ENCODE data around the gene CDH4. TPM values are rescaled to one million over a fixed set of nuclear protein-coding genes. Genes with fewer than 3 reads are reported as not detected.

CDH4 gene
- polyA plus RNA-seq, 4 donors, result 1.1 to 8.1 (median 6.9) TPM

DNA sequence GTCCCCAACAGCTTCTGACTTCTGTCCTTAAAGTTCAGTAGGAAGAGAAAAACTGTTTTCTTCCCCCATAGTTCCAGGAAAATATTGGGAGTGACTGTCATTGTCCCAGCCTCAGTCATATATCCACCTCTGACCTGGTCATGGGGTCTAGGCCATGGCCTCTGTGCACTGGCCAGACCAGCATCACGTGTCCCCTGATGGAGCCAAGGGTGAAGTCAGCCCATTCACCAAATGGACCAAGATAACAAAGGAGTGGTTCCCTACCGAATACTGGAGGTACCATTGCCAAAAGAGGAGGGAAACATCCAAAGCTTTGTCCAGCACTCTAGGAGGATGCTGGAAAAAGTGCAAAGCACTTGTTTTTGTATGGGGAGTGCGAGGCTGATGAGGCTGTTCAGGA, 418.2 kb downstream of the CDH4 start:
- no peak for DNase-seq (ENCODE audit: low read depth in 4 of 4, low spot score in 3 of 4)

DNA sequence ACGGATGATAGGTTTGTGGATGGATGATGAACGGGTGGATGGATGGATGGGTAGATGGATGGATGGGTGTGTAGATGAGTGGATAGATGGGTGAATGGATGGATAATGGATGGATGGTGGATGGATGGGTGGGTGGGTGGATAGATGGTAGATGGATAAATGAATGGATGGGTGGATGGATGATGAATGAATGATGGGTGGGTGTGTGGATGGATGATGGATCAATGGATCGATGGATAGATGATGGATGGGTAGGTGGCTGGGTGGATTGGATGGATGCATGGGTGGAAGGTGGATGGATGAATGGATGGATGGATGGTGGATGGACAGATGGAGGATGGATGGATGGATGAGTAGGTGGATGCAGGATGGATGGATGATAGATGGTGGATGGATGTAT, 419.5 kb downstream of the CDH4 start:
- no peak for DNase-seq (ENCODE audit: low read depth in 4 of 4, low spot score in 3 of 4)

GRCh38 chr20:61673152-61673847, 421.2 kb downstream of the CDH4 start:
- DNase-seq (ENCODE audit: low read depth in 4 of 4, low spot score in 3 of 4), result no peak

- no peak for DNase-seq (ENCODE audit: low read depth in 4 of 4, low spot score in 3 of 4)
Measured at GRCh38 chr20:61674121-61674520, 422.1 kb downstream of the CDH4 start.

- no peak for DNase-seq (ENCODE audit: low read depth in 4 of 4, low spot score in 3 of 4)
Measured at GRCh38 chr20:61674688-61675087, 422.6 kb downstream of the CDH4 start.

- no peak for DNase-seq (ENCODE audit: low read depth in 4 of 4, low spot score in 3 of 4)
Measured at GRCh38 chr20:61677928-61678327, 425.9 kb downstream of the CDH4 start.

GRCh38 chr20:61678437-61678836, 426.4 kb downstream of the CDH4 start:
- no peak for DNase-seq (ENCODE audit: low read depth in 4 of 4, low spot score in 3 of 4)

GRCh38 chr20:61679473-61679872, 427.4 kb downstream of the CDH4 start:
- no peak for DNase-seq (ENCODE audit: low read depth in 4 of 4, low spot score in 3 of 4)

GRCh38 chr20:61680096-61680495, 428.0 kb downstream of the CDH4 start:
- DNase-seq (ENCODE audit: low read depth in 4 of 4, low spot score in 3 of 4), result no peak

GRCh38 chr20:61682114-61682995, 430.3 kb downstream of the CDH4 start:
- no peak for DNase-seq (ENCODE audit: low read depth in 4 of 4, low spot score in 3 of 4)

- DNase-seq (ENCODE audit: low read depth in 4 of 4, low spot score in 3 of 4), result no peak
Measured at GRCh38 chr20:61682996-61683681, 431.1 kb downstream of the CDH4 start.

GRCh38 chr20:61683721-61684120, 431.7 kb downstream of the CDH4 start:
- DNase-seq (ENCODE audit: low read depth in 4 of 4, low spot score in 3 of 4), result no peak

- no peak for DNase-seq (ENCODE audit: low read depth in 4 of 4, low spot score in 3 of 4)
Measured at GRCh38 chr20:61684136-61684535, 432.1 kb downstream of the CDH4 start.

DNA sequence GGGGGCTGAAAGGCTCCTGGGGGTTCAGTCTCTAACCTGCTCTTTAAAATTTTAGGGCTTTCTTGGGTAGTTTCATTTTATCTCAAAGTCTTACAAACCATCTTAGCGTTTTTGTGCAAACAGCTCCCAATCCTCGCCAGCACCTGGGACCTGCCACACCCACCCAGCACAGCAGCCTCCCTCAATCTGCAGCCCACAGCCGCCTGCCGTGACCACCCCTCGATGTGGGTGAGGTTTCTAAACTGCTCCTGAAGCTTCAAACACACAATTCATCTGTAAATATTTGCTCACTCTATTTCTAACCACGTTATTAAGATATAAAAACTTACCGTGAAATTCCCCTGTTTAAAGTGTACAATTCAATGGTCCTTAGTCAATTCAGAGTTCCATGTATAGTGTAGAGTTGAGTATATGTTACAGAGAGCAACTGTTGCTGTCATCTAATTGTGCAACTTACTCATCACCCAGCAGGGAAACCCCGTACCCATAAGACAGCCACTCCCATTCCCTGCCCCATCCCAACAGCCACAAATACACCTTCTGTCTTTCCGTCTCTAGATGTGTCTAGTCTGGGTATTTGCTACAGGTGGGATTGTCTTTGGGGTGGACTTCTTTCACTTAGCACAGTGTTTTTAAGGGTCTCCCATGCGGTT, 432.6 kb downstream of the CDH4 start:
- no peak for DNase-seq (ENCODE audit: low read depth in 4 of 4, low spot score in 3 of 4)

- no peak for DNase-seq (ENCODE audit: low read depth in 4 of 4, low spot score in 3 of 4)
Measured at GRCh38 chr20:61685462-61685861, 433.4 kb downstream of the CDH4 start.

GRCh38 chr20:61686051-61686936, 434.2 kb downstream of the CDH4 start:
- DNase-seq (ENCODE audit: low read depth in 4 of 4, low spot score in 3 of 4), result no peak

GRCh38 chr20:61688411-61688810, 436.4 kb downstream of the CDH4 start:
- DNase-seq (ENCODE audit: low read depth in 4 of 4, low spot score in 3 of 4), result no peak

DNA sequence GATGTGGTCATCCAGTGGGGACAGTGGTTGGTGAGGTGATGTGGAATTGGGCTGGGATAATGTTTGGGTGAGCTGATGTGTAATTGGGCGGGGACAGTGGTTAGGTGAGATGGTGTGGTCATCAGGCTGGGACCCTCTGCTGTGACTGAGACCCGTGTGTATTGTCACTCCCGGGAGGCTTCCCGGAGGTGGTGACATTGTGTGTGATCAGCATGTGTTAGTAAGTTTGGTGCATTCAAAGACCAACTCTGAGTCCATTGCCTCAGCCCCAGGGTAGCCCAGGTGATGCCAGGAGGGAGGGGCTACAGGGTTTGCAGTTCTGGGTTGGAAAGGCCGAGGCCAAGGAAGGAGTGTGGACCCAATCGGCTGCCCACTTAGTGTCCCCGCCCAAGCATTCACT, 438.1 kb downstream of the CDH4 start:
- DNase-seq (ENCODE audit: low read depth in 4 of 4, low spot score in 3 of 4), result no peak

GRCh38 chr20:61690993-61691838, 439.2 kb downstream of the CDH4 start:
- DNase-seq (ENCODE audit: low read depth in 4 of 4, low spot score in 3 of 4), result no peak
